Effector memory CD8-positive, alpha-beta T cell (primary cell): ENCODE data around the gene HOXC13.
A peak's percentile ranks its signal among the peaks of the same experiment; 100 is the strongest.

Experiments used
- ATAC-seq: fragments of 150-1000 bp; cut with Tn5 transposase; replicated peaks from 2 replicates; pipeline ENCODE4 v1.10.0; 2021; ENCODE audit warnings: mild to moderate bottlenecking, moderate library complexity
- DNase-seq, 3 experiments: peaks; one replicate each; pipeline ENCODE4 v3.0.0; 2021
- H3K27ac Mint-ChIP-seq, 2 donors: one replicate each; pipeline ENCODE4 v1.8.0; 2022; ENCODE audit warnings: mild to moderate bottlenecking in 2 of 2, mixed read lengths in 2 of 2, moderate library complexity in 2 of 2
- H3K27me3 Mint-ChIP-seq, 2 donors: one replicate each; pipeline ENCODE4 v1.8.0; 2022; ENCODE audit warnings: mixed read lengths in 2 of 2
- H3K36me3 Mint-ChIP-seq: one replicate; pipeline ENCODE4 v1.8.0; 2022; ENCODE audit warnings: mild to moderate bottlenecking, moderate library complexity, mixed read lengths; ENCODE audit not compliant: insufficient read depth
- H3K4me1 Mint-ChIP-seq, 2 donors: one replicate each; pipeline ENCODE4 v1.8.0; 2022; ENCODE audit warnings: low read depth in 2 of 2, mixed read lengths in 2 of 2
- H3K4me3 Mint-ChIP-seq, 2 donors: one replicate each; pipeline ENCODE4 v1.8.0; 2022; ENCODE audit warnings: mild to moderate bottlenecking in 2 of 2, mixed read lengths in 2 of 2, moderate library complexity in 2 of 2
- H3K9me3 Mint-ChIP-seq, 2 donors: one replicate each; pipeline ENCODE4 v1.8.0; 2022; ENCODE audit warnings: mixed read lengths in 2 of 2

Gene HOXC13

GRCh38 chr12:53980104-53980801, 41.6 kb downstream of the HOXC13 start:
- Mint-ChIP-seq H3K9me3 (no peaks in the 10 kb centered on the region), H3K27me3 (peaks cover 93 to 100% of the 10 kb centered on the region in 2 donors)
- ATAC-seq: no peak

GRCh38 chr12:53980802-53981496, 42.3 kb downstream of the HOXC13 start:
- ATAC-seq (no peak), DNase-seq (no peak)
- Mint-ChIP-seq H3K4me3 (no peak overlapping the region), H3K4me1 (peaks cover 12% of the 10 kb centered on the region in 2 donors), H3K36me3 (peaks cover 54% of the 10 kb centered on the region), H3K9me3 (no peaks in the 10 kb centered on the region), H3K27ac (no peak overlapping the region), H3K27me3 (peaks cover 93 to 100% of the 10 kb centered on the region in 2 donors)

More at GRCh38 chr12:53980104-53980801, 41.6 kb downstream of the HOXC13 start:
- Mint-ChIP-seq H3K4me1 (peaks cover 9 to 11% of the 10 kb centered on the region in 2 donors), H3K36me3 (peaks cover 51% of the 10 kb centered on the region), H3K4me3 (no peak overlapping the region), H3K27ac (no peak overlapping the region)
- no peak for DNase-seq

GRCh38 chr12:53981634-53982565, 43.3 kb downstream of the HOXC13 start:
- H3K27ac Mint-ChIP-seq: no peak overlapping the region
- peaks cover 48% of the 10 kb centered on the region for H3K36me3 Mint-ChIP-seq
- peaks cover 19 to 20% of the 10 kb centered on the region in 2 donors for H3K4me1 Mint-ChIP-seq
- no peak for DNase-seq
- no peaks in the 10 kb centered on the region for H3K9me3 Mint-ChIP-seq
- no peak overlapping the region for H3K4me3 Mint-ChIP-seq
- no peak for ATAC-seq
- H3K27me3 Mint-ChIP-seq: peaks cover 93 to 100% of the 10 kb centered on the region in 2 donors

- Mint-ChIP-seq H3K27me3 (peaks cover 93 to 100% of the 10 kb centered on the region in 2 donors), H3K36me3 (peaks cover 48% of the 10 kb centered on the region), H3K4me1 (peaks cover 20% of the 10 kb centered on the region in 2 donors), H3K4me3 (no peak overlapping the region), H3K9me3 (no peaks in the 10 kb centered on the region), H3K27ac (peak overlapping the region in 1 of 2 donors; percentile 62)
- DNase-seq (no peak), ATAC-seq (no peak)
These were observed 44.3 kb downstream of the HOXC13 start for GRCh38 chr12:53982648-53983567.

- H3K4me1 Mint-ChIP-seq: peaks cover 19 to 25% of the 10 kb centered on the region in 2 donors
- ATAC-seq: no peak
- no peaks in the 10 kb centered on the region for H3K9me3 Mint-ChIP-seq
- peaks cover 45% of the 10 kb centered on the region for H3K36me3 Mint-ChIP-seq
- H3K4me3 Mint-ChIP-seq: no peak overlapping the region
- peak overlapping the region in 1 of 2 donors; percentile 62 for H3K27ac Mint-ChIP-seq
- H3K27me3 Mint-ChIP-seq: peaks cover 93 to 100% of the 10 kb centered on the region in 2 donors
- DNase-seq: no peak
These were observed 44.9 kb downstream of the HOXC13 start for GRCh38 chr12:53983568-53983949.

- Mint-ChIP-seq H3K36me3 (peaks cover 45% of the 10 kb centered on the region), H3K27me3 (peaks cover 93 to 100% of the 10 kb centered on the region in 2 donors), H3K27ac (peak overlapping the region in 1 of 2 donors; percentile 62), H3K4me3 (peak overlapping the region in 1 of 2 donors; percentile 15), H3K4me1 (peaks cover 21 to 29% of the 10 kb centered on the region in 2 donors), H3K9me3 (no peaks in the 10 kb centered on the region)
- no peak for DNase-seq
- ATAC-seq: no peak
These were observed 45.4 kb downstream of the HOXC13 start for GRCh38 chr12:53983950-53984572.

- H3K4me3 Mint-ChIP-seq: peak within 1 kb of the TSS; percentile 67 to 70
- peaks cover 93 to 100% of the 10 kb centered on the region in 2 donors for H3K27me3 Mint-ChIP-seq
- H3K27ac Mint-ChIP-seq: peak within 1 kb of the TSS in 1 of 2 donors; percentile 87
- DNase-seq (peak; percentile 63 to 67 (median 65)), ATAC-seq (peak; percentile 68)
- peaks cover 32 to 39% of the 10 kb centered on the region in 2 donors for H3K4me1 Mint-ChIP-seq
- peaks cover 45% of the 10 kb centered on the region for H3K36me3 Mint-ChIP-seq
- H3K9me3 Mint-ChIP-seq: no peaks in the 10 kb centered on the region
These were observed 46.5 kb downstream of the HOXC13 start, which contains the start of gene HOXC10 for GRCh38 chr12:53984901-53985691. Gene HOXC10, plus strand, starts transcription at chr12:53985146. Its CDS starts 114 bp downstream, at chr12:53985260.

GRCh38 chr12:53985692-53985993, 47.0 kb downstream of the HOXC13 start:
- Mint-ChIP-seq H3K4me1 (peaks cover 37 to 45% of the 10 kb centered on the region in 2 donors), H3K4me3 (peak overlapping the region; percentile 67 to 70)

GRCh38 chr12:53985994-53986685, 47.5 kb downstream of the HOXC13 start:
- Mint-ChIP-seq H3K4me1 (peaks cover 42 to 47% of the 10 kb centered on the region in 2 donors), H3K36me3 (peaks cover 37% of the 10 kb centered on the region), H3K9me3 (no peaks in the 10 kb centered on the region), H3K27ac (peak overlapping the region in 1 of 2 donors; percentile 87), H3K27me3 (peaks cover 93 to 100% of the 10 kb centered on the region in 2 donors), H3K4me3 (peak overlapping the region; percentile 67 to 70)
- DNase-seq: no peak
- ATAC-seq: peak; percentile 48

More at GRCh38 chr12:53985692-53985993, 47.0 kb downstream of the HOXC13 start:
- H3K27me3 Mint-ChIP-seq: peaks cover 93 to 100% of the 10 kb centered on the region in 2 donors
- DNase-seq: no peak
- no peak for ATAC-seq
- H3K36me3 Mint-ChIP-seq: peaks cover 41% of the 10 kb centered on the region
- H3K9me3 Mint-ChIP-seq: no peaks in the 10 kb centered on the region
- peak overlapping the region in 1 of 2 donors; percentile 87 for H3K27ac Mint-ChIP-seq

GRCh38 chr12:53986686-53987483, 48.3 kb downstream of the HOXC13 start:
- H3K36me3 Mint-ChIP-seq: peaks cover 34% of the 10 kb centered on the region
- H3K27me3 Mint-ChIP-seq: peaks cover 93 to 100% of the 10 kb centered on the region in 2 donors
- no peak for ATAC-seq
- H3K4me3 Mint-ChIP-seq: no peak overlapping the region
- no peak overlapping the region for H3K27ac Mint-ChIP-seq
- H3K9me3 Mint-ChIP-seq: no peaks in the 10 kb centered on the region
- DNase-seq: no peak
- H3K4me1 Mint-ChIP-seq: peaks cover 43 to 47% of the 10 kb centered on the region in 2 donors
